ENCODE data around the gene MAP3K4. TPM values are rescaled to one million over a fixed set of nuclear protein-coding genes. Genes with fewer than 3 reads are reported as not detected.

Gene MAP3K4
- total RNA-seq, 4 donors from 2014 or later = 22.8 to 33.8 (median 30.4) TPM

DNA sequence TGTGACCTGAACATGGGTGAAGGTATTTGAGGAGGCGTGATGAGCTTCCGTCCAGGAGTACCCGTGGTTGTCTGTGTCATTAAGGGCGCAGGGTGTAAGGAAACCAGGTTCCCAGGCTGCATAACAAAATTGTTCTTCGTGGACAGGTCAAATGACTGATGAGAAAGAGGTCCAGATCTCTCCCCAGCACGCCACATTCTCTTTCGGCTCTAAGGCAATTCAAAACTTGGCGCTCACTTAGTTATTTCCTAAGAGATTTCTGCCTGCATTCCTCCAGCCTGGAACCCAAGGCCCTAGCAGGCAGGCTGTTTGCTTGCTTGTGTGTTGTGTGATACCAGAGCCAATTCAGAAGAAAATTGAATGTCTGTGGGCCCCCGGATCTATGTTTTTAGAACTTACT, 142.4 kb downstream of the MAP3K4 start:
- no peak for DNase-seq (ENCODE audit: low spot score in 2 of 2)
- WGBS, 2 donors = 85 to 89% methylated on average over 9 of the region's 9 CpGs
- TF ChIP-seq, protein P1, sequence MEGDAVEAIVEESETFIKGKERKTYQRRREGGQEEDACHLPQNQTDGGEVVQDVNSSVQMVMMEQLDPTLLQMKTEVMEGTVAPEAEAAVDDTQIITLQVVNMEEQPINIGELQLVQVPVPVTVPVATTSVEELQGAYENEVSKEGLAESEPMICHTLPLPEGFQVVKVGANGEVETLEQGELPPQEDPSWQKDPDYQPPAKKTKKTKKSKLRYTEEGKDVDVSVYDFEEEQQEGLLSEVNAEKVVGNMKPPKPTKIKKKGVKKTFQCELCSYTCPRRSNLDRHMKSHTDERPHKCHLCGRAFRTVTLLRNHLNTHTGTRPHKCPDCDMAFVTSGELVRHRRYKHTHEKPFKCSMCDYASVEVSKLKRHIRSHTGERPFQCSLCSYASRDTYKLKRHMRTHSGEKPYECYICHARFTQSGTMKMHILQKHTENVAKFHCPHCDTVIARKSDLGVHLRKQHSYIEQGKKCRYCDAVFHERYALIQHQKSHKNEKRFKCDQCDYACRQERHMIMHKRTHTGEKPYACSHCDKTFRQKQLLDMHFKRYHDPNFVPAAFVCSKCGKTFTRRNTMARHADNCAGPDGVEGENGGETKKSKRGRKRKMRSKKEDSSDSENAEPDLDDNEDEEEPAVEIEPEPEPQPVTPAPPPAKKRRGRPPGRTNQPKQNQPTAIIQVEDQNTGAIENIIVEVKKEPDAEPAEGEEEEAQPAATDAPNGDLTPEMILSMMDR (IDR thresholded peaks at IDR 0.05) = no peak
- TF ChIP-seq POLR2A (IDR thresholded peaks at IDR 0.05) = no peak
- intact Hi-C loops (cut with DNase I; ENCODE audit: low total_unique reads) = loop anchor here (10.0 kb wide), 1 partner anchor 231 kb away; no protein-coding TSS in a partner anchor
- no peak overlapping the region for H3K4me3 ChIP-seq (ENCODE audit: low read depth, poor library complexity, severe bottlenecking)

DNA sequence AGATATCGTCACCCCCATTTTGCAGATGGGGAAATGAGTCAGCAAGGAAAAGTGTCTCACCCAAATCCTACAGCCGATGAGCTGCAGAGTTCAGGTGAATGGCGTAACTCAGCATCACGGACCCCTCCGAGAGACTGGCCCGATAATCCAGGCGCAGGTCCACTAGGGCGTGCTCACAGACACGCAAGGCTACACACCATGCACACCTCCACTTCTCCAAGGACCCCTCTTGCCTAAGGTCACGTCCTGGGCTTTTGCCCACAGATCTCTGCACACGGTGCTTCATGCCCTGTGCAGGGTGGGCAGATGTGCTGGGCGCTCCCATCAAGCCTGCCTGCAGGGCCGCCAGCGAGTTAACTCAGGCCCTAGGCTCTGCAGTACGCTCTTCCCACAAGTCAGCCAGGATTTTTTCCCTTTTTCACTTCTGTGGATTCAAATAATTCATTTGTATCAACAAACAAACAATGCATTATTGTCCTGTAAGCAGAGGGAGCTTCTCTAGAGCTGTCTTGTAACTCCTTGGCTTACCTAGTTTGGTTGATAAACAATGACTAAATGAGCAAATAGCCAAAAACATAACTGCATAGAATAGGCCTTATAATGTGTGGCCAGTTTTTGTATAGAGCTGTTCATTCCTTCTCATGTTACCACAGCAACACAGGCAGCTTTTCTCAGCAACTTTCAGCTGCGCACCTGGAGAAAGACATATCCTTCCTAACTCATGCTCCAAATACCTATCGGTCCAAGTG, 143.2 kb downstream of the MAP3K4 start:
- no peak for DNase-seq (ENCODE audit: low spot score in 2 of 2)
- 93 to 97% methylated on average over 17 of the region's 17 CpGs for WGBS, 2 donors
- no peak overlapping the region for H3K4me3 ChIP-seq (ENCODE audit: low read depth, poor library complexity, severe bottlenecking)
- intact Hi-C loops (cut with DNase I; ENCODE audit: low total_unique reads) = loop anchor here (10.0 kb wide), 1 partner anchor 230 kb away; no protein-coding TSS in a partner anchor
- TF ChIP-seq, protein P1 (IDR thresholded peaks at IDR 0.05) = no peak
- no peak for TF ChIP-seq POLR2A (IDR thresholded peaks at IDR 0.05)

DNA sequence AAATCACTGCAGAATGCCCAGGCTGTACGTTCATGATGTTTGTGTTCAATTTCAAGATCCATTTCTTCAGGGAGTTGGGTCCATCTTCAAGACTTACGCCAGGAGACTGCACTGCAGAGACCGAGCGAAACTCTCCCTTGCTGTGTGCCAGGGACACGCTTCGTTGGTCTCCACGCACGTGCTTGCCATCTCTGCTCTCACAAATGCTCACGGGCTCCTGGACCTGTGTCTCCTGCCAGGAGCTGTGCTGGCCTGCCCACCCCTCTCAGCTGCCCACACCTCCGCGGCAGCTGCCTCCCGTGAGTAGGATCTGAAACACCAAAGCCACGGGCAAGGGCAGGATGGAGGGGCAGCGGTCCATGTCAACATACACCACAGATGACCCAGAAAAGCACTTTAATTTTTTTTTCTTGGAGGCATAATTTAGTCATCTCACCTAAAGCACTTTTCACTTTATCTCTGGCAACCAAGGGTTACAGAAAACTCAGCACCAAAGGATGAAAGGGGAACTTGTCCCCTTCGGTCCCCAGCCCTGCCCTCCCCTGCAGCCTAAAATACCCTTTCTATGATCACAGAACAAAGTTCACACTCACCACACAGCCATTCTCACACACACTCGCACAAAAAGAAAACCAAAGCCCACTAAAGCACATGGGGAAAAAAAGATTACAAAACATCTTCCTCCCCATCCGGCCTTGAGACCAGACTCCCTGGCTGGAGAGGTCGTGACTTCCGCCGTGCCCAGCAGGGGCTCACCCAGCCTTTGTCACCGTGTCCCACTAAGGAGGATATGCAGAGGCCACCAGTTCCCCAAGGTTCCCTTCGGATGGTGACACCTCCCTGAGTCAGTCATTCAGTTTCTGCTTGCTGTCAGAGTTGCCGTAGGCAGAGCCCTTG, 144.4 kb downstream of the MAP3K4 start:
- intact Hi-C loops (cut with DNase I; ENCODE audit: low total_unique reads) = loop anchor here (10.0 kb wide), 1 partner anchor 229 kb away; no protein-coding TSS in a partner anchor
- H3K4me3 ChIP-seq (ENCODE audit: low read depth, poor library complexity, severe bottlenecking) = no peak overlapping the region
- DNase-seq (ENCODE audit: low spot score in 2 of 2) = peak in 1 of 2 donors; percentile 56
- TF ChIP-seq POLR2A (IDR thresholded peaks at IDR 0.05) = no peak
- TF ChIP-seq, protein P1 (IDR thresholded peaks at IDR 0.05) = no peak
- 85 to 87% methylated on average over 23 of the region's 23 CpGs for WGBS, 2 donors

GRCh38 chr6:161136655-161137054, 145.1 kb downstream of the MAP3K4 start:
- TF ChIP-seq POLR2A (IDR thresholded peaks at IDR 0.05) = no peak
- TF ChIP-seq, protein P1 (IDR thresholded peaks at IDR 0.05) = no peak
- WGBS, 2 donors = 90 to 92% methylated on average over 11 of the region's 11 CpGs
- H3K4me3 ChIP-seq (ENCODE audit: low read depth, poor library complexity, severe bottlenecking) = no peak overlapping the region
- intact Hi-C loops (cut with DNase I; ENCODE audit: low total_unique reads) = loop anchor here (10.0 kb wide), 1 partner anchor 228 kb away; no protein-coding TSS in a partner anchor
- DNase-seq (ENCODE audit: low spot score in 2 of 2) = no peak

DNA sequence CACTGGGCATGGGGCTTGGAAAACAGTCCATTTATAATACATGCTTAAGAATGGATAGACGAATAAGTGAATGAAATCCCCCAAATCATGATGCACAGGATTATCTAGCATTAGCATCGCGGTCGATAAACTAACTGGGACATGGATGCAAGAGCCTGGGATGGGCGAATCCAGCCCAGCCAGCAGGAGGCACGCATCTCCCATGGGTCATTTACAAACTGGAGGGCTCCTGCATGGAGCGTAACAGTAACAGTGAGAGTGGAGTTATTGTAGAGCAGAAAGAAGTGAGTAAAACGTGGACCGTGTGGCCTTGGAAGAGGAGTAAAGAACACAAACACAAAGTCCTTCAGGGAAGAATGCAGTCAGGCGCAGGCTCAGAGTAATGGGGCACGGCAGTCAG, 145.8 kb downstream of the MAP3K4 start:
- no peak for DNase-seq (ENCODE audit: low spot score in 2 of 2)
- 92 to 96% methylated on average over 11 of the region's 11 CpGs for WGBS, 2 donors
- intact Hi-C loops (cut with DNase I; ENCODE audit: low total_unique reads) = loop anchor here (10.0 kb wide), 1 partner anchor 227 kb away; no protein-coding TSS in a partner anchor
- no peak for TF ChIP-seq POLR2A (IDR thresholded peaks at IDR 0.05)
- TF ChIP-seq, protein P1 (IDR thresholded peaks at IDR 0.05) = no peak
- H3K4me3 ChIP-seq (ENCODE audit: low read depth, poor library complexity, severe bottlenecking) = no peak overlapping the region

All from lower leg skin (tissue), 4 donors.